Activated CD4-positive, alpha-beta T cell treated with anti-CD3 and anti-CD28 coated beads, Interleukin-2, Interleukin-6, amounts not matched to agents 100 ng/mL and 50 ng/mL, durations not matched to agents 16 hours and 8 hours (primary cell): ENCODE measurements around the gene PEX5.

ENCODE experiments used
- DNase-seq: peaks from one replicate; pipeline ENCODE4 v3.0.0-alpha.2; 2020

Gene PEX5

GRCh38 chr12:7189398-7190267, at the start of gene PEX5:
PEX5 (plus strand) TSS chr12:7189686; CDS start chr12:7190378, 692 bp downstream.
- DNase-seq: peak; percentile 92

- no peak for DNase-seq
These were observed 48.0 kb upstream of the PEX5 start for GRCh38 chr12:7141351-7142005.

GRCh38 chr12:7142056-7142644, 47.3 kb upstream of the PEX5 start:
- DNase-seq: peak; percentile 64

GRCh38 chr12:7142809-7143465, 46.5 kb upstream of the PEX5 start:
- no peak for DNase-seq

- no peak for DNase-seq
These were observed 45.9 kb upstream of the PEX5 start for GRCh38 chr12:7143564-7143963.

GRCh38 chr12:7144414-7145120, 44.9 kb upstream of the PEX5 start:
- peak; percentile 34 for DNase-seq

- DNase-seq: no peak
These were observed 43.8 kb upstream of the PEX5 start for GRCh38 chr12:7145671-7146070.

GRCh38 chr12:7146228-7146627, 43.3 kb upstream of the PEX5 start:
- DNase-seq: no peak

GRCh38 chr12:7146906-7147305, 42.6 kb upstream of the PEX5 start:
- DNase-seq: no peak

- DNase-seq: no peak
These were observed 39.1 kb upstream of the PEX5 start for GRCh38 chr12:7150356-7150755.

- no peak for DNase-seq
These were observed 38.6 kb upstream of the PEX5 start for GRCh38 chr12:7150841-7151240.

- DNase-seq: no peak
These were observed 38.0 kb upstream of the PEX5 start for GRCh38 chr12:7151532-7151931.

GRCh38 chr12:7152818-7153217, 36.7 kb upstream of the PEX5 start:
- no peak for DNase-seq

- DNase-seq: no peak
These were observed 35.4 kb upstream of the PEX5 start for GRCh38 chr12:7154042-7154441.

GRCh38 chr12:7154901-7155470, 34.5 kb upstream of the PEX5 start:
- no peak for DNase-seq

- no peak for DNase-seq
These were observed 33.9 kb upstream of the PEX5 start for GRCh38 chr12:7155471-7156034.

- DNase-seq: no peak
These were observed 33.0 kb upstream of the PEX5 start for GRCh38 chr12:7156259-7157197.

GRCh38 chr12:7157391-7157790, 32.1 kb upstream of the PEX5 start:
- no peak for DNase-seq

- DNase-seq: no peak
These were observed 30.5 kb upstream of the PEX5 start for GRCh38 chr12:7158781-7159609.

- DNase-seq: no peak
These were observed 29.3 kb upstream of the PEX5 start for GRCh38 chr12:7160183-7160582.
